Measurements from ENCODE around the gene OR52I2. TPM values are rescaled to one million over a fixed set of nuclear protein-coding genes. Genes with fewer than 3 reads are reported as not detected.

Gene OR52I2
- total RNA-seq, 3 donors from 2014 or later: not detected

GRCh38 chr11:4546878-4547277, 34.7 kb upstream of the OR52I2 start:
- no peaks in the 10 kb centered on the region for H3K4me1 ChIP-seq
- no peak for DNase-seq (ENCODE audit: low spot score in 2 of 2)
- H3K36me3 ChIP-seq: no peaks in the 10 kb centered on the region
- no peak for TF ChIP-seq POLR2AphosphoS5 (IDR thresholded peaks at IDR 0.05)
- TF ChIP-seq CTCF (IDR thresholded peaks at IDR 0.05): no peak
- TF ChIP-seq POLR2A (IDR thresholded peaks at IDR 0.05): no peak
- no peak overlapping the region for H3K27ac ChIP-seq
- peaks cover 12 to 17% of the 10 kb centered on the region in 2 donors for H3K9me3 ChIP-seq
- no peaks in the 10 kb centered on the region for H3K27me3 ChIP-seq
- intact Hi-C loops (cut with DNase I; ENCODE audit: low total_unique reads): no loop called here
- H3K4me3 ChIP-seq: no peak overlapping the region

- DNase-seq (ENCODE audit: low spot score in 2 of 2): no peak
- H3K4me1 ChIP-seq: no peaks in the 10 kb centered on the region
- TF ChIP-seq POLR2AphosphoS5 (IDR thresholded peaks at IDR 0.05) (no peak), POLR2A (IDR thresholded peaks at IDR 0.05) (no peak), CTCF (IDR thresholded peaks at IDR 0.05) (no peak)
- no peaks in the 10 kb centered on the region for H3K27me3 ChIP-seq
- no peak overlapping the region for H3K27ac ChIP-seq
- H3K9me3 ChIP-seq: peaks cover 12 to 17% of the 10 kb centered on the region in 2 donors
- no peak overlapping the region for H3K4me3 ChIP-seq
- no peaks in the 10 kb centered on the region for H3K36me3 ChIP-seq
- intact Hi-C loops (cut with DNase I; ENCODE audit: low total_unique reads): no loop called here
Measured at GRCh38 chr11:4547416-4547815, 34.1 kb upstream of the OR52I2 start.

GRCh38 chr11:4551346-4551979, 30.1 kb upstream of the OR52I2 start:
- Histone ChIP-seq H3K27ac (no peak overlapping the region), H3K27me3 (no peaks in the 10 kb centered on the region), H3K9me3 (peaks cover 12 to 21% of the 10 kb centered on the region in 2 donors), H3K4me1 (no peaks in the 10 kb centered on the region), H3K4me3 (no peak overlapping the region), H3K36me3 (no peaks in the 10 kb centered on the region)
- DNase-seq (ENCODE audit: low spot score in 2 of 2): no peak
- TF ChIP-seq POLR2A (IDR thresholded peaks at IDR 0.05) (no peak), POLR2AphosphoS5 (IDR thresholded peaks at IDR 0.05) (no peak), CTCF (IDR thresholded peaks at IDR 0.05) (no peak)
- intact Hi-C loops (cut with DNase I; ENCODE audit: low total_unique reads): no loop called here

- no peak overlapping the region for H3K4me3 ChIP-seq
- H3K27ac ChIP-seq: no peak overlapping the region
- intact Hi-C loops (cut with DNase I; ENCODE audit: low total_unique reads): no loop called here
- no peak for DNase-seq (ENCODE audit: low spot score in 2 of 2)
- no peaks in the 10 kb centered on the region for H3K36me3 ChIP-seq
- H3K27me3 ChIP-seq: no peaks in the 10 kb centered on the region
- no peaks in the 10 kb centered on the region for H3K4me1 ChIP-seq
- TF ChIP-seq CTCF (IDR thresholded peaks at IDR 0.05) (no peak), POLR2AphosphoS5 (IDR thresholded peaks at IDR 0.05) (no peak), POLR2A (IDR thresholded peaks at IDR 0.05) (no peak)
- H3K9me3 ChIP-seq: peaks cover 0 to 8% of the 10 kb centered on the region in 2 donors
Measured at GRCh38 chr11:4559527-4560440, 21.8 kb upstream of the OR52I2 start.

GRCh38 chr11:4560467-4560866, 21.1 kb upstream of the OR52I2 start:
- no peaks in the 10 kb centered on the region for H3K4me1 ChIP-seq
- H3K9me3 ChIP-seq: peaks cover 0 to 8% of the 10 kb centered on the region in 2 donors
- H3K27ac ChIP-seq: no peak overlapping the region
- no peak overlapping the region for H3K4me3 ChIP-seq
- H3K27me3 ChIP-seq: no peaks in the 10 kb centered on the region
- TF ChIP-seq POLR2AphosphoS5 (IDR thresholded peaks at IDR 0.05) (no peak), CTCF (IDR thresholded peaks at IDR 0.05) (no peak), POLR2A (IDR thresholded peaks at IDR 0.05) (no peak)
- intact Hi-C loops (cut with DNase I; ENCODE audit: low total_unique reads): no loop called here
- H3K36me3 ChIP-seq: no peaks in the 10 kb centered on the region
- no peak for DNase-seq (ENCODE audit: low spot score in 2 of 2)
